GM12874 (cell line): Measurements from ENCODE around the gene CPSF3.

Experiments used
- TF ChIP-seq, protein P1 (sequence below): IDR thresholded peaks from 2 replicates; pipeline ENCODE4 v1.5.1; 2011; ENCODE audit warnings: low read depth, mild to moderate bottlenecking, control low read depth, low read length, moderate library complexity; ENCODE audit not compliant: insufficient read depth

CPSF3 gene

DNA sequence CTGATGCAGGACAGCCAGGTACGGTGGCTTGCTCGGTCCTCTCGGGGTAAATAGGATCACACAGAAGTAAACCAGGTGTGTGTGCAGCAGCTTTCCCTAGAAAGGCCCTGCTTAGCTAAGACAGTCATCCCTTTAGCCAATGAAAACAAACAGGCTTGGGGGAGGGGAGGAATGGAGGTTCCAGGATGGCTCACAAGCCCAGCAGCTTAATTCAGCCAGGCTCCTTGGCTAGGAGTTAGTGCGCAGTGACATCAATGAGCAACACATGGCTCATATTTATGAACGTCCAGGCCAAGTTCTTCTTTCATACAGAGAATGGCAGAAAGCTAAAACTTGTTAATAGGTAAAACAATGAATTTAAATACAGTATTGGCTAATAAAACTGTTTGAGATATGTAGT is 61.1 kb downstream of the CPSF3 start:
- TF ChIP-seq, protein P1, sequence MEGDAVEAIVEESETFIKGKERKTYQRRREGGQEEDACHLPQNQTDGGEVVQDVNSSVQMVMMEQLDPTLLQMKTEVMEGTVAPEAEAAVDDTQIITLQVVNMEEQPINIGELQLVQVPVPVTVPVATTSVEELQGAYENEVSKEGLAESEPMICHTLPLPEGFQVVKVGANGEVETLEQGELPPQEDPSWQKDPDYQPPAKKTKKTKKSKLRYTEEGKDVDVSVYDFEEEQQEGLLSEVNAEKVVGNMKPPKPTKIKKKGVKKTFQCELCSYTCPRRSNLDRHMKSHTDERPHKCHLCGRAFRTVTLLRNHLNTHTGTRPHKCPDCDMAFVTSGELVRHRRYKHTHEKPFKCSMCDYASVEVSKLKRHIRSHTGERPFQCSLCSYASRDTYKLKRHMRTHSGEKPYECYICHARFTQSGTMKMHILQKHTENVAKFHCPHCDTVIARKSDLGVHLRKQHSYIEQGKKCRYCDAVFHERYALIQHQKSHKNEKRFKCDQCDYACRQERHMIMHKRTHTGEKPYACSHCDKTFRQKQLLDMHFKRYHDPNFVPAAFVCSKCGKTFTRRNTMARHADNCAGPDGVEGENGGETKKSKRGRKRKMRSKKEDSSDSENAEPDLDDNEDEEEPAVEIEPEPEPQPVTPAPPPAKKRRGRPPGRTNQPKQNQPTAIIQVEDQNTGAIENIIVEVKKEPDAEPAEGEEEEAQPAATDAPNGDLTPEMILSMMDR = no peak

DNA sequence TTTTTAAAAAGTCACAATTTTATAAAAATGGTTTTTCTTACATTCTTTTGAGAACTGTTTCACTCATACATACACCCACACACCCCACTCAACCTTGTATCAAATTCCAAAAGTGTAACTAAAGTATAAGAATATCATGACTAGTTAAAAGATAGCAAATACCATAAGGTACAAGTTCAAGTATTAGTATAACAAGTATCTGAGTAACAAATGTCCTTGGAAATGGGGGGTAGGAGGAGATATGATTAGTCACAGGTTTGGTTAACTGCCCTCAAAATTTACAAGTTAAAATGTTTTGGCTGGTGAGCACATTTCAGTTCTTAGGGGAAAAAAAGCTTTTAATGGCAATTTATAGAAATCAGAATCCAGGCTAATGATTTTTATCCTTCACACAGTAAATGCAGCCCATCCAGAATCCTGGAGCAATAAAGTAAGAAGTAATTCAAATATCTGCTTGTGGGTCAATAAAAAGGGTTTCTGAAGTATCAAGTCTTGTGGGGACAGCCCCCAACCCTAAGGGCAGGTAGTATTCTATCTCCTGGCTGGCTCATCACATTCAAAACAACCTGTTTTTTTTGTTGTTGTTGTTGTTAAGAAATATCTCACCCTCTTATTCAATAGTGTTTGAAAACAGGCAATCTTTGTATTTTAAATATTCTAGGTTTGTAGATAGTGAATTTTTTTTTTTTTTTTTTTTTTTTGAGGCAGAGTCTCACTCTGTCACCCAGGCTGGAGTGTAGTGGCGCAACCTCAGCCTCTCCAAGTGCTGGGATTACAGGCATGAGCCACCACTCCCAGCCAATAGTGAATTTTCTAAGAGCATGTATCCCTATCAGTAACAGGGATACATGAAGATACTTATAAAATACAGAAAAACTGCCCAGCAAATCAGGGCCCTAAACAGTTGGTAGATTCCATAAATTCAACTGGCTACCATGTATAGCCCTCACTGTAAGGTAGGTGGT is 65.4 kb downstream of the CPSF3 start:
- TF ChIP-seq, protein P1 = no peak

DNA sequence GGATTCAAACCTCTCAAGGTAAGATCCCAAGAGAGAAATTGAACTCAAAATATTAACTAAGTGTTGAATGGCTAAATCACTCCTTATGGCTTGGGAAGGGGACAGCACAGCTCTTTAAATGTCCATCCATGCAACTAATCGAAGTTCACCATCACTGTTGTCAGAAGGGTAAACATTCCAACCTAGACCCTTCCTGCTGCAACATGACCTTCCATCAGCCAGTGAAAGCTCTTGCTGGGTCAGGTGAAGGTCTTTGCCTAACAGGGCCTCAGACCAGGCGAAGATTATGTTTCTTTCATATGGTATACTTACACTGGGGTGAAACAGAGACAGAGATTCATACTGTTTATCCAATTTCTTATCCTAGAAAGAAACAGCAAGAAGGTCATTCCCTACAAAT is 67.3 kb downstream of the CPSF3 start:
- TF ChIP-seq, protein P1 = no peak

DNA sequence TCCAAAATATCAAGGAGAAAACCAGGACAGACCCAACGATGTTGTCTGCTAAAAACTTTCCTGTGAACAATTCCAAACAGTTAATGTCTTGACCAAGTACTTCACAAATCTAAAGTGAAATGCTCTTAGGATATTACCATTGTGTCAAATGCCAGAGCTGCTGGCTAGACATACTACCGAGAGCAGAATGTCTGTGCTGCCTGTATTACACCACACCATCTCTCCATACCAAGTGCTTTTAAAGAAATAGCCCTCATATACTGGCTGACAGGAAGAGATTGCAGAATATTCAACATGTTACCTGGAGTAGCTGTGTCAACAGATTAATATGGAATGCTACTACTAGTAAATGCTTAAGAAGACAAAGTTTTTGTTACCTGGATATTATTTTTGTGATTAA is 69.5 kb downstream of the CPSF3 start:
- TF ChIP-seq, protein P1 = no peak

DNA sequence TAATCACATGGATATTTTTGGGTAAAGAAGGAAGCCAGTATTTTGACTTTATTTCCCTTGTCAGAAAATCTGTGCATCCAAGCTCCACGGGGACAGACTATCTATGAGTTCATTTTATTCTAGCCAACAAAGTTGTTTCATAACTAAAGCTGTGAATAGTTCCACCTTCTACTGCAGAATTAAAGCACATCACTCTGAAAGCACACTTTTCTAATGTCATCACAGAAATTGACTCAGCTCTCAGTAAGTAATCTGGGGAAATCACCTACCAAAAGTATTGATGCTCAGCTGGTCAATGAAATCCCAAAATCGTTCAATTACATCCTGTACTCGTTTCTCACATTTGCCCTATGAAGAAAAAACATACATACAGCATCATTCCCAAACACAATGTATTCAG is 70.0 kb downstream of the CPSF3 start:
- TF ChIP-seq, protein P1 = no peak

DNA sequence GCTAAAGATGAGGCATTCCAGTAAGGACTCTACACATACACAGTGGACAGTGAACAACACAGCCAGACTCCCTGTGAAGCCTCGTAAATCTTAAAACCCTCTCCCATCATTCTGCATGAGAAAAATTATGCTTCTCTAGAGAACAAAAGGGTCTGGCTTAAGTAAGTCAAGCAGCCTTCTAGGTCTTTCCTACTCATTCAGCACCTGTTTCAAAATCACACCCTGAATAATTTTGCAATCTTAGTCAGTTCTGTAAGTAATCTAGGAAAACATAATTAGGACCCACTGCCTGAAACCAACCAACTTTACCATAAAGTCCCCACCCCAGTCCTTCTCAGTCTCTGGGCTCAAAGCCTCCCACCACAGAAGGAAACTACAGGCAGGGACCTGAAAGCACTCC is 70.6 kb downstream of the CPSF3 start:
- TF ChIP-seq, protein P1 = no peak

DNA sequence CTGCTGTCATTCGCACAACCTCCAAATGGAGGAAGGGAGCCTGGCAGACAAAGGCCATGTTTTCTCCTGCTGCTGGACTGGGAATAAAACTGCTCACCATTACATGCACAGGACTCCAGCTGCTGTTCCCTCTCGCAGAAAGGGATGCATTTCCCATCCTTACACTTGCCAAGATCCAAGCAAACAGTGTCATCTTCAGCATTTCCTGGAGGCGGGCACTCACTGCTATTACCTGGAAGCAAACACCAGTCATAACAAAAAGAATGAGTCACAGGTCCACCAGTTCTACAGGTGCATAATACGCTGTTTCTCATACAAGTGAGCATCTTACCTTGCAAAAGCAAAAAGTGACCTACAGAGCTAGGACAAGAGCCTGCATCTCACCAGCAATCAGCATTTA is 73.6 kb downstream of the CPSF3 start:
- TF ChIP-seq, protein P1 = no peak
